OCI-LY7 (cell line): ENCODE data around the gene VWF. TPM values are rescaled to one million over a fixed set of nuclear protein-coding genes. Genes with fewer than 3 reads are reported as not detected.

ENCODE experiments used
- BruUV-seq: library from RNA; stranded (reverse); fragments of 400-500 nt; replicated peaks from 2 replicates; lab custom pipeline; 2021; lab: Mats Ljungman, UMichigan
- CTCF ChIA-PET: fragments of 300-600 bp; sonication (Branson Sonifier 250); formaldehyde crosslinking; loops from one replicate; lab custom pipeline; 2022; ENCODE audit warnings: antibody characterized with exemption; ENCODE audit not compliant: unreplicated experiment; lab: Charles Lee
- POLR2A ChIA-PET: fragments of 300-600 bp; sonication (Branson Sonifier 250); formaldehyde crosslinking; loops from one replicate; lab custom pipeline; 2022; ENCODE audit warnings: antibody characterized with exemption; lab: Charles Lee
- DNase-seq: peaks from one replicate; pipeline ENCODE4 v3.0.0-alpha.2; 2015; ENCODE audit warnings: low spot score
- H2AFZ ChIP-seq: fragments of 200-600 bp; sonication (generic), shearing (Covaris generic); 2 replicates; pipeline ENCODE4 v1.6.1; 2014; ENCODE audit warnings: mild to moderate bottlenecking, antibody characterized with exemption, low read length, moderate library complexity
- H3K27ac ChIP-seq: fragments of 200-600 bp; sonication (generic); 2 replicates; pipeline ENCODE4 v1.5.1; 2014; ENCODE audit warnings: mixed run types, low read depth, mild to moderate bottlenecking, moderate library complexity, low read length, inconsistent platforms; ENCODE audit not compliant: poor library complexity, severe bottlenecking
- H3K36me3 ChIP-seq: fragments of 200-600 bp; sonication (generic); 2 replicates; pipeline ENCODE4 v1.6.1; 2014; ENCODE audit warnings: mild to moderate bottlenecking, antibody characterized with exemption, low read length, moderate library complexity, mixed read lengths; ENCODE audit not compliant: insufficient read depth
- H3K4me1 ChIP-seq: fragments of 200-600 bp; sonication (generic); 2 replicates; pipeline ENCODE4 v1.5.1; 2014; ENCODE audit warnings: mild to moderate bottlenecking, low read length; ENCODE audit not compliant: insufficient read depth, poor library complexity, severe bottlenecking
- H3K4me2 ChIP-seq: fragments of 200-600 bp; sonication (generic); 2 replicates; pipeline ENCODE4 v1.6.1; 2014; ENCODE audit warnings: mild to moderate bottlenecking, low read length
- H3K4me3 ChIP-seq: fragments of 200-600 bp; sonication (generic); 2 replicates; pipeline ENCODE4 v1.5.1; 2014; ENCODE audit warnings: mild to moderate bottlenecking, low read depth, low read length; ENCODE audit not compliant: poor library complexity, severe bottlenecking
- H3K79me2 ChIP-seq: fragments of 200-600 bp; sonication (generic); 2 replicates; pipeline ENCODE4 v1.6.1; 2016; ENCODE audit warnings: low read depth, mild to moderate bottlenecking, low read length, moderate library complexity, mixed read lengths; ENCODE audit not compliant: insufficient read depth
- H3K9me2 ChIP-seq: fragments of 200-600 bp; sonication (generic); 2 replicates; pipeline ENCODE4 v1.6.1; 2016; ENCODE audit warnings: mild to moderate bottlenecking, low read length, mixed read lengths; ENCODE audit not compliant: insufficient read depth
- H3K9me3 ChIP-seq: fragments of 200-600 bp; sonication (generic); 2 replicates; pipeline ENCODE4 v1.6.1; 2014; ENCODE audit warnings: mild to moderate bottlenecking, mixed run types, low read length, mixed read lengths
- H4K20me1 ChIP-seq: fragments of 200-600 bp; sonication (generic); 2 replicates; pipeline ENCODE4 v1.6.1; 2014; ENCODE audit warnings: mild to moderate bottlenecking, antibody characterized with exemption, low read length, moderate library complexity, mixed read lengths; ENCODE audit not compliant: insufficient read depth
- EZH2phosphoT487 ChIP-seq: fragments of 200-600 bp; sonication (generic); IDR thresholded peaks from 2 replicates; pipeline ENCODE4 v1.6.1; 2018; ENCODE audit warnings: low read depth, borderline replicate concordance, mild to moderate bottlenecking, mixed run types, antibody characterized with exemption, low read length, moderate library complexity, mixed read lengths
- intact Hi-C: fragments of 100-400 bp; cut with micrococcal nuclease; formaldehyde crosslinking; loops from one replicate; pipeline ENCODE4 v1.10.0; 2022; ENCODE audit not compliant: unreplicated experiment
- total RNA-seq, 2 experiments: library from RNA; depleted of rRNA in 1 of 2; stranded (reverse); fragments of >200 nt in 1 of 2; shearing (Covaris generic) in 1 of 2; gene quantifications; 2 replicates each; pipeline ENCODE4 v1.2.3, GENCODE V29; 2014 to 2022
- TF ChIP-seq, protein P1 (sequence below): fragments of 200-600 bp; sonication (generic); conservative IDR thresholded peaks from 2 replicates; pipeline ENCODE4 v1.5.1; 2014; ENCODE audit warnings: mild to moderate bottlenecking, antibody characterized with exemption, low read length, moderate library complexity, mixed read lengths

Gene VWF
- total RNA-seq, 2 experiments from 2014 or later = 0.32 TPM; not detected in 1

DNA sequence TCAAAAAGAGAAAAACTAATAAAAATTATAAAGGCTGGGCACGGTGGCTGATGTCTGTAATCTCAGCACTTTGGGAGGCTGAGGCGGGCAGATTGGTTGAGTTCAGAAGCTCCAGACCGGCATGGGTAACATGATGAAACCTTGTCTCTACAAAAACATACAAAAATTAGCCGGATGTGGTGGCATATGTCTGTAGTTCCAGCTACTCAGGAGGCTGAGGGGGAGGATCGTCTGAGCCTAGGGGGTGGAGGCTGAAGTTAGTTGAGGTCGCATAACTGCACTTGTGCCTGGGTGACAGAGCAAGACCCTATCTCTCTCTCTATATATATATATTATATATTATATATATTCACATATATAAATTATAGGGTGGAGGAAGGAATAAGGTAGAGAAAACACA lies 146.9 kb downstream of the VWF start:
- no peaks in the 10 kb centered on the region for H3K4me1 ChIP-seq
- no peaks in the 10 kb centered on the region for H4K20me1 ChIP-seq
- BruUV-seq = no TSS peak
- POLR2A ChIA-PET = no interaction called here
- no peak overlapping the region for H3K4me2 ChIP-seq
- H3K4me3 ChIP-seq = no peak overlapping the region
- no peak for DNase-seq
- H3K27ac ChIP-seq = no peak overlapping the region
- CTCF ChIA-PET = no interaction called here
- no peaks in the 10 kb centered on the region for H3K79me2 ChIP-seq
- no peak overlapping the region for H2AFZ ChIP-seq
- H3K9me3 ChIP-seq = no peaks in the 10 kb centered on the region
- TF ChIP-seq, protein P1, sequence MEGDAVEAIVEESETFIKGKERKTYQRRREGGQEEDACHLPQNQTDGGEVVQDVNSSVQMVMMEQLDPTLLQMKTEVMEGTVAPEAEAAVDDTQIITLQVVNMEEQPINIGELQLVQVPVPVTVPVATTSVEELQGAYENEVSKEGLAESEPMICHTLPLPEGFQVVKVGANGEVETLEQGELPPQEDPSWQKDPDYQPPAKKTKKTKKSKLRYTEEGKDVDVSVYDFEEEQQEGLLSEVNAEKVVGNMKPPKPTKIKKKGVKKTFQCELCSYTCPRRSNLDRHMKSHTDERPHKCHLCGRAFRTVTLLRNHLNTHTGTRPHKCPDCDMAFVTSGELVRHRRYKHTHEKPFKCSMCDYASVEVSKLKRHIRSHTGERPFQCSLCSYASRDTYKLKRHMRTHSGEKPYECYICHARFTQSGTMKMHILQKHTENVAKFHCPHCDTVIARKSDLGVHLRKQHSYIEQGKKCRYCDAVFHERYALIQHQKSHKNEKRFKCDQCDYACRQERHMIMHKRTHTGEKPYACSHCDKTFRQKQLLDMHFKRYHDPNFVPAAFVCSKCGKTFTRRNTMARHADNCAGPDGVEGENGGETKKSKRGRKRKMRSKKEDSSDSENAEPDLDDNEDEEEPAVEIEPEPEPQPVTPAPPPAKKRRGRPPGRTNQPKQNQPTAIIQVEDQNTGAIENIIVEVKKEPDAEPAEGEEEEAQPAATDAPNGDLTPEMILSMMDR = no peak
- TF ChIP-seq EZH2phosphoT487 = no peak
- intact Hi-C loops = no loop called here
- H3K36me3 ChIP-seq = no peaks in the 10 kb centered on the region
- H3K9me2 ChIP-seq = no peaks in the 10 kb centered on the region

DNA sequence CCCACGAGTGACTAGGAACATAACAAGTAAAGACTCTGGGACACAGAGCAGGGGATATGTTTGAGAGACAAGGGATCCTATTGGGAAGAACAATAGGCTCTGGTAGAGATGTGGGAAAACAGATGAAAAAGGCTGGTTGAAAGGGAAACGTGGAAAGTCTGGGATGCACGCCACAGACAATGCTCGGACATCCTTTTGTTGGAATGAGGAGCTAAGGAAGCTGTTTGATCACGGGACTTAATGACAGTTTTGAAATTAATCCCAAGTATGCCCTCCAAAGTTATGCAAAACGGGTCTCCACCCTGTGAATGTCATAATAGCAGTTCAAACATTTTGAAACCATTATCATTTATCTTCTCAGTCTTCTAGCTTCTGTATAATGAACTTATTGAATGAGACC lies 147.8 kb downstream of the VWF start:
- TF ChIP-seq, protein P1 = no peak
- intact Hi-C loops = no loop called here
- Histone ChIP-seq H3K27ac (no peak overlapping the region), H3K79me2 (no peaks in the 10 kb centered on the region), H3K4me2 (no peak overlapping the region), H2AFZ (no peak overlapping the region), H3K9me2 (no peaks in the 10 kb centered on the region), H4K20me1 (no peaks in the 10 kb centered on the region), H3K9me3 (no peaks in the 10 kb centered on the region), H3K4me3 (no peak overlapping the region), H3K4me1 (no peaks in the 10 kb centered on the region), H3K36me3 (no peaks in the 10 kb centered on the region)
- ChIA-PET CTCF (no interaction called here), POLR2A (interaction anchor here (0.6 kb wide), 1 partner anchor 321 kb away, joined by 6 read pairs; no protein-coding TSS in a partner anchor)
- DNase-seq = no peak
- BruUV-seq = no TSS peak

DNA sequence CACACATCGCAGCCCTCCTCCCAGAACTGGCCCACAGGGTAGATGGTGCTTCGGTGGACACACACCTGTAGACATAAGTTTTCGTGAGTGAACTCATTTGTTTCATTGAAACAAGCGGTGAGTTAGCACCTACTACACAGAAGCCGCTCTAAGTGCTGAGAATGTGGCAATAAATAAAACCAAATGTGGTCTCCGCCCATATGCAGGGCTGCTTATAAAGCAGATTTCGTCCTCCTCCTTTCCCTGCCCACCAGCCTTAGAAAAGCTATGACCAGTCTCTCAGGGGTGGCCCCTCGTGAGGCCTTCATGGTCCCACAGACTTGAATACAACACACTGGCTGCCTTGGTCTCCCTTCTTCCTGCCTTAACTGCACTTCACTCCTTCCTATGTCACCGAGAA lies 148.3 kb downstream of the VWF start:
- Histone ChIP-seq H3K9me2 (no peaks in the 10 kb centered on the region), H3K4me3 (no peak overlapping the region), H3K36me3 (no peaks in the 10 kb centered on the region), H3K4me1 (no peaks in the 10 kb centered on the region), H3K9me3 (no peaks in the 10 kb centered on the region), H2AFZ (no peak overlapping the region), H3K27ac (no peak overlapping the region), H4K20me1 (no peaks in the 10 kb centered on the region), H3K4me2 (no peak overlapping the region), H3K79me2 (no peaks in the 10 kb centered on the region)
- no peak for DNase-seq
- TF ChIP-seq EZH2phosphoT487 = no peak
- TF ChIP-seq, protein P1 = no peak
- intact Hi-C loops = no loop called here
- BruUV-seq = no TSS peak
- POLR2A ChIA-PET = no interaction called here
- CTCF ChIA-PET = no interaction called here
